Measurements from ENCODE around the gene USP10.
A peak's percentile ranks its signal among the peaks of the same experiment; 100 is the strongest.

The USP10 gene

GRCh38 chr16:84700446-84701300 is 873 bp downstream of the USP10 start:
- DNase-seq (ENCODE audit: low read depth) = no peak

GRCh38 chr16:84703681-84704080 is 3.9 kb downstream of the USP10 start:
- DNase-seq (ENCODE audit: low read depth) = no peak

- no peak for DNase-seq (ENCODE audit: low read depth)
Measured at GRCh38 chr16:84704253-84704652, 4.5 kb downstream of the USP10 start.

GRCh38 chr16:84706856-84707255 is 7.1 kb downstream of the USP10 start:
- no peak for DNase-seq (ENCODE audit: low read depth)

- DNase-seq (ENCODE audit: low read depth) = no peak
Measured at GRCh38 chr16:84709609-84710008, 9.8 kb downstream of the USP10 start.

- no peak for DNase-seq (ENCODE audit: low read depth)
Measured at GRCh38 chr16:84710686-84711085, 10.9 kb downstream of the USP10 start.

- no peak for DNase-seq (ENCODE audit: low read depth)
Measured at GRCh38 chr16:84712138-84712671, 12.4 kb downstream of the USP10 start.

GRCh38 chr16:84712801-84713775 is 13.3 kb downstream of the USP10 start:
- DNase-seq (ENCODE audit: low read depth) = no peak

GRCh38 chr16:84714028-84714427 is 14.2 kb downstream of the USP10 start:
- DNase-seq (ENCODE audit: low read depth) = no peak

- no peak for DNase-seq (ENCODE audit: low read depth)
Measured at GRCh38 chr16:84715424-84715823, 15.6 kb downstream of the USP10 start.

GRCh38 chr16:84715854-84716253 is 16.1 kb downstream of the USP10 start:
- no peak for DNase-seq (ENCODE audit: low read depth)

GRCh38 chr16:84716740-84717139 is 16.9 kb downstream of the USP10 start:
- DNase-seq (ENCODE audit: low read depth) = no peak

GRCh38 chr16:84717484-84717883 is 17.7 kb downstream of the USP10 start:
- DNase-seq (ENCODE audit: low read depth) = no peak

- DNase-seq (ENCODE audit: low read depth) = no peak
Measured at GRCh38 chr16:84720177-84720579, 20.4 kb downstream of the USP10 start.

GRCh38 chr16:84722068-84722467 is 22.3 kb downstream of the USP10 start:
- no peak for DNase-seq (ENCODE audit: low read depth)

- DNase-seq (ENCODE audit: low read depth) = no peak
Measured at GRCh38 chr16:84723906-84724305, 24.1 kb downstream of the USP10 start.

GRCh38 chr16:84724606-84725309 is 25.0 kb downstream of the USP10 start:
- no peak for DNase-seq (ENCODE audit: low read depth)

- no peak for DNase-seq (ENCODE audit: low read depth)
Measured at GRCh38 chr16:84725481-84726078, 25.8 kb downstream of the USP10 start.

GRCh38 chr16:84726079-84726668 is 26.4 kb downstream of the USP10 start:
- peak; percentile 35 for DNase-seq (ENCODE audit: low read depth)

- no peak for DNase-seq (ENCODE audit: low read depth)
Measured at GRCh38 chr16:84726669-84727467, 27.1 kb downstream of the USP10 start.
